Activated CD4-positive, alpha-beta T cell treated with anti-CD3 and anti-CD28 coated beads, Interleukin-2, amount 10 ng/mL, durations not matched to agents 7 days and 5 days (primary cell): ENCODE measurements around the gene EXOC3L1. TPM values are rescaled to one million over a fixed set of nuclear protein-coding genes. Genes with fewer than 3 reads are reported as not detected.

ENCODE experiments used
- CTCF ChIA-PET: fragments of 350-600 bp; sonication (Branson Sonifier 250); formaldehyde crosslinking; loops from one replicate; lab custom pipeline; 2021; ENCODE audit warnings: antibody characterized with exemption; lab: Charles Lee
- POLR2A ChIA-PET: fragments of 350-600 bp; sonication (Branson Sonifier 250); formaldehyde crosslinking; loops from one replicate; lab custom pipeline; 2021; ENCODE audit warnings: antibody characterized with exemption; lab: Charles Lee
- DNase-seq: peaks from one replicate; pipeline ENCODE4 v3.0.0-alpha.2; 2020
- H3K27ac Mint-ChIP-seq: one replicate; pipeline ENCODE4 v1.8.0; 2021; ENCODE audit warnings: mild to moderate bottlenecking, moderate library complexity, mixed read lengths
- H3K27me3 Mint-ChIP-seq: one replicate; pipeline ENCODE4 v1.8.0; 2021; ENCODE audit warnings: mixed read lengths
- H3K36me3 Mint-ChIP-seq: one replicate; pipeline ENCODE4 v1.8.0; 2021; ENCODE audit warnings: low read depth, mixed read lengths
- H3K4me1 Mint-ChIP-seq: one replicate; pipeline ENCODE4 v1.8.0; 2021; ENCODE audit warnings: mixed read lengths
- H3K4me3 Mint-ChIP-seq: one replicate; pipeline ENCODE4 v1.8.0; 2021; ENCODE audit warnings: mild to moderate bottlenecking, moderate library complexity, mixed read lengths
- H3K9me3 Mint-ChIP-seq: one replicate; pipeline ENCODE4 v1.8.0; 2021; ENCODE audit warnings: mixed read lengths
- microRNA-seq: library from miRNA; unstranded; fragments of <30 nt; microRNA quantifications from one replicate; pipeline ENCODE4 v1.2.0, GENCODE V29; 2021; ENCODE audit warnings: borderline microRNAs expressed, borderline replicate concordance
- total RNA-seq, 2 experiments: library from RNA; stranded (reverse); gene quantifications; one replicate each; pipeline ENCODE4 v1.2.3, GENCODE V29; 2021

The EXOC3L1 gene
- total RNA-seq, 2 experiments from 2014 or later = not detected

DNA sequence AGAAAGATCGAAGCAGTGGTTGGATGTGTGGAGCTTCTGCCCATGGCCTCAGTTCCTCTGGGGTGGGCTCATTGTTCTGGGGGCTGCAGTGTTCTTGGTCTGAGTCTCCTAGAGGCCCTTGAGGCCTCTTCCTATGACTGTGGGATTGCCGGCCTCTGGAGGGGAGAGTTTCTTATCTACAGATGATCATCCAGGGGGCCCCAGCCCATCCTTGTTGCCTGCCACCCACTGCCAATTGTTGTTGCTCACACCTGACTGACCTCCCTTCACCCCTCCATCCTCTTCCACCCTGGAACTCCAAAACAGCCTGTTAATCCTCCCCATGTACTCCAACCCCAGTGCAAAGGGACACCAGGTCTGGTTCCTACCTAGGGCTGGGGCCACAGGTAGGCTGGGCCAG, 45.0 kb downstream of the EXOC3L1 start:
- Mint-ChIP-seq H3K36me3 (peaks cover 32% of the 10 kb centered on the region), H3K27me3 (no peaks in the 10 kb centered on the region), H3K27ac (no peak overlapping the region), H3K9me3 (no peaks in the 10 kb centered on the region), H3K4me3 (no peak overlapping the region), H3K4me1 (peaks cover 3% of the 10 kb centered on the region)
- DNase-seq = no peak
- ChIA-PET POLR2A (interaction anchor here (0.6 kb wide), 1 partner anchor 82 kb away, joined by 3 read pairs; no protein-coding TSS in a partner anchor), CTCF (interaction anchor here (0.9 to 3.2 kb wide), 4 partner anchors 8 to 127 kb away, joined by 4 to 19 read pairs (median 5); no protein-coding TSS in a partner anchor)

DNA sequence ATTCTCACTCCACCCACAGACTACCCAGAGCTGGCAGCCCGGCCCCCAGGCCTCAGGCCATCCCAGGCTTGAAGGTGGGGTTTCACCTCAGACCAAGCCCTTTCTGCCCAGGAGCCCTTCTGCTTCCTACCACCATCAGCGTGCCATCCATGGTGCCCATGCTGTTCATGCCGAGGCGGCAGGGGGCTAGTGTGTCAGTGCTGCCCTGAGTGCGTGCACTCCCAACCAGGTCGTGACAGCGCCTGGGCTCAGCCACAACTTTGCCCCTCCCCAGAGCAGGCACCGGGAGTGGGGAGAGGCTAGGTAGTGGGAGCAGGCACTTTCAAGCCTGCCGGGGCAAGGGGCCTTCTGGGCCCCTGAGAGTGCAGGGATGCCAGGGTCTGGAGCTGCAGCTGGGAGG, 47.6 kb downstream of the EXOC3L1 start:
- no peak for DNase-seq
- H3K4me3 Mint-ChIP-seq = no peak overlapping the region
- ChIA-PET CTCF (interaction anchor here (0.5 to 3.6 kb wide), 5 partner anchors 9 to 36 kb away, joined by 3 to 11 read pairs (median 4); partner anchors contain the start of genes B3GNT9, FBXL8 and TRADD), POLR2A (interaction anchor here (0.6 kb wide), 1 partner anchor 105 kb away, joined by 5 read pairs; no protein-coding TSS in a partner anchor)
- H3K4me1 Mint-ChIP-seq = no peaks in the 10 kb centered on the region
- H3K9me3 Mint-ChIP-seq = no peaks in the 10 kb centered on the region
- no peak overlapping the region for H3K27ac Mint-ChIP-seq
- no peaks in the 10 kb centered on the region for H3K27me3 Mint-ChIP-seq
- peaks cover 20% of the 10 kb centered on the region for H3K36me3 Mint-ChIP-seq

DNA sequence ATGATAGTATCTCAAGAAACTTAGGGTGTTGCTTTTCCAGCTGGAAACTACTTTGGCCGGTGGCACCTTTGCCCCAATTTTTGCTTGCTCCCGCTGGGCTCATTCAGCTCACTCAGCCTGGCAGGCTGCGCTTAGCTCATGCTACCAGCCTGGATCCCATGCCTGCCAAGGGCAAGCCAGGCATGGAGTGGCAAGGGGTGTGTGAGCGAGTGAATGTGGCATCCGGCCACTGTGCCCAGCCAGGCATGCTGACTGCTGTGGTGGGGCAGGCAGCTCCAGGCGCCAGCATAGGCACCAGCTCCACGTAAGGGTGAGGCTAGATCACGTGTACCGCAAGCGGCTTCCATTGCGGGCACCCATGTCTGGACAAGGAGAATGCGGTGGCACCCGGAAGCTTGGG, 48.5 kb downstream of the EXOC3L1 start:
- no peaks in the 10 kb centered on the region for H3K27me3 Mint-ChIP-seq
- POLR2A ChIA-PET = no interaction called here

DNA sequence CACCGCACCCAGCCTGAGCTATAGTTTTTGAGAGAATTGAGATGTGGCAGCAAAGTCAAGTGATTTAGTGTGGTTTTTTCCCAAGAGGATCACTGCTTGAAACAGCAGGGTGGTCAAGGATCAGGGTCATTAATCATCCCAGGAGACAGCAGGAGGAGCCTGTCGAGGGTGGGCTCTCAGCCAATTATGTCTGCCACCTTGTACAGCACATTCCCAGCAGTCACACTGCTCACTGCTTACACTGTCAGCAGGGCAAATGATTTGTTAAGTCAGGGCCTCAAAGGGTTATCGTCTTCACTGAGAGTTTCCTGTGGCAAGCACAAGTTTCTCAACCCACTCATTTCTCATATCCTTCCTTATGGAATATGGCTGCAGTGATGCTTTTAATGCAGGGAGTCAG, 52.3 kb downstream of the EXOC3L1 start:
- Mint-ChIP-seq H3K4me1 (no peaks in the 10 kb centered on the region), H3K36me3 (peaks cover 12% of the 10 kb centered on the region), H3K27ac (no peak overlapping the region), H3K9me3 (no peaks in the 10 kb centered on the region), H3K27me3 (no peaks in the 10 kb centered on the region), H3K4me3 (no peak overlapping the region)
- no peak for DNase-seq
- CTCF ChIA-PET = interaction anchor here (0.6 to 3.7 kb wide), 4 partner anchors 9 to 120 kb away, joined by 3 to 18 read pairs (median 8); no protein-coding TSS in a partner anchor
- POLR2A ChIA-PET = no interaction called here

More for the DNA sequence above, 48.5 kb downstream of the EXOC3L1 start:
- DNase-seq = no peak
- H3K36me3 Mint-ChIP-seq = peaks cover 16% of the 10 kb centered on the region
- H3K27ac Mint-ChIP-seq = no peak overlapping the region
- H3K4me1 Mint-ChIP-seq = no peaks in the 10 kb centered on the region
- no peaks in the 10 kb centered on the region for H3K9me3 Mint-ChIP-seq
- no peak overlapping the region for H3K4me3 Mint-ChIP-seq
- CTCF ChIA-PET = interaction anchor here (0.6 to 3.6 kb wide), 9 partner anchors 9 to 380 kb away, joined by 3 to 12 read pairs (median 6); partner anchors contain the start of genes B3GNT9, FBXL8 and TRADD

Small RNA genes lying within 50 kb of the gene (microRNA-seq; reads per million reads assigned to microRNA genes)
- gene MIR328 = 37.9 reads per million, percentile 61 among the genes with 10 or more reads in this experiment

Other genes with a start within 250 kb of the EXOC3L1 start
- gene CES3, start 228.9 kb downstream of the EXOC3L1 start, total RNA-seq = 1 to 10 TPM; 5.9 to 6.4 TPM
- 10 to 100 TPM; 28.9 to 30.5 TPM for gene CES4A, start 201.5 kb downstream of the EXOC3L1 start, total RNA-seq
- 100 to 1,000 TPM; 218 to 222 TPM for gene CBFB, start 161.0 kb downstream of the EXOC3L1 start, total RNA-seq
- 10 to 100 TPM; 15.2 to 19.0 TPM for gene PHAF1, start 80.2 kb downstream of the EXOC3L1 start, total RNA-seq
- gene B3GNT9, start 39.1 kb downstream of the EXOC3L1 start, total RNA-seq = 1 to 10 TPM; 7.1 to 7.2 TPM
- gene TRADD, start 30.2 kb downstream of the EXOC3L1 start, total RNA-seq = 10 to 100 TPM; 47.2 to 57.5 TPM
- 10 to 100 TPM; 35.7 to 46.6 TPM for gene FBXL8, start 30.2 kb downstream of the EXOC3L1 start, total RNA-seq
- 10 to 100 TPM; 49.6 to 58.1 TPM for gene HSF4, start 25.4 kb downstream of the EXOC3L1 start, total RNA-seq
- 10 to 100 TPM in 1 of 2 experiments, 1 to 10 TPM in 1; 8.9 to 13.3 TPM for gene NOL3, start 19.6 kb downstream of the EXOC3L1 start, total RNA-seq
- gene MATCAP1, start 6.2 kb downstream of the EXOC3L1 start, total RNA-seq = 10 to 100 TPM; 47.5 to 51.4 TPM
- gene E2F4, start 2.0 kb upstream of the EXOC3L1 start, total RNA-seq = 100 to 1,000 TPM; 114 to 120 TPM
- 1 to 10 TPM; 6.2 to 6.3 TPM for gene ELMO3, start 9.0 kb upstream of the EXOC3L1 start, total RNA-seq
- 10 to 100 TPM; 25.8 to 40.8 TPM for gene TMEM208, start 37.0 kb upstream of the EXOC3L1 start, total RNA-seq
- gene FHOD1, start 57.3 kb upstream of the EXOC3L1 start, total RNA-seq = 10 to 100 TPM; 59.2 to 62.0 TPM
- gene SLC9A5, start 58.8 kb upstream of the EXOC3L1 start, total RNA-seq = 1 to 10 TPM; 1.5 to 2.0 TPM
- 10 to 100 TPM; 15.7 TPM for gene PLEKHG4, start 89.4 kb upstream of the EXOC3L1 start, total RNA-seq
- gene KCTD19, start 136.6 kb upstream of the EXOC3L1 start, total RNA-seq = not detected
- gene LRRC36, start 136.7 kb upstream of the EXOC3L1 start, total RNA-seq = not detected
- gene TPPP3, start 203.4 kb upstream of the EXOC3L1 start, total RNA-seq = not detected
- gene ZDHHC1, start 226.3 kb upstream of the EXOC3L1 start, total RNA-seq = under 1 TPM; 0.22 to 0.29 TPM
- gene HSD11B2, start 241.0 kb upstream of the EXOC3L1 start, total RNA-seq = not detected